ENCODE data around the gene RRP15.

RRP15 gene

GRCh38 chr1:218352075-218352438 lies 67.0 kb downstream of the RRP15 start:
- TF ChIP-seq GATA3 (IDR thresholded peaks at IDR 0.05; ENCODE audit: low read depth, low read length) (no peak), GATA2 (IDR thresholded peaks at IDR 0.05; ENCODE audit: low read depth, low read length) (peak; percentile 83)

DNA sequence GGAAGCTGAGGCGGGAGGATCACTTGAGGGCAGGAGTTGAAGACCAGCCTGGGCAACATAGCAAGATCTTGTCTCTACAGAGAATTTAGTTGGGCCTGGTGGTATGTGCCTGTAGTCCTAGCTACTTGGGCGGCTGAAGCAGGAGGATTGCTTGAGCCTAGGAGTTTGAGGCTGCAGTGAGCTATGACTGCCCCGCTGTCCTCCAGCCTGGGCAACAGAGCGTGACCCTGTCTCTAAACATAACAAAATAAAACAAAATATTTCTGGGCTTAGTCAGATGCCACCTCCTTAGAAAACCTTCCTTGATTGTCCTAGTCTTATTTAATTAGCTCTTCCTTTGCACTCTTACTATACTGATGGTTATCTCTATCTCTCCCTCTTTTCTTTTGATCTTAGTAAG lies 68.6 kb downstream of the RRP15 start:
- TF ChIP-seq GATA3 (IDR thresholded peaks at IDR 0.05; ENCODE audit: low read depth, low read length) = no peak
- TF ChIP-seq GATA2 (IDR thresholded peaks at IDR 0.05; ENCODE audit: low read depth, low read length) = no peak

GRCh38 chr1:218355278-218355677 lies 70.2 kb downstream of the RRP15 start:
- TF ChIP-seq GATA3 (IDR thresholded peaks at IDR 0.05; ENCODE audit: low read depth, low read length) (no peak), GATA2 (IDR thresholded peaks at IDR 0.05; ENCODE audit: low read depth, low read length) (no peak)

- TF ChIP-seq GATA2 (IDR thresholded peaks at IDR 0.05; ENCODE audit: low read depth, low read length) (no peak), GATA3 (IDR thresholded peaks at IDR 0.05; ENCODE audit: low read depth, low read length) (no peak)
These were observed 72.3 kb downstream of the RRP15 start for GRCh38 chr1:218357211-218357892.

- TF ChIP-seq GATA2 (IDR thresholded peaks at IDR 0.05; ENCODE audit: low read depth, low read length) (no peak), GATA3 (IDR thresholded peaks at IDR 0.05; ENCODE audit: low read depth, low read length) (no peak)
These were observed 72.8 kb downstream of the RRP15 start for GRCh38 chr1:218357893-218358232.

- TF ChIP-seq GATA3 (IDR thresholded peaks at IDR 0.05; ENCODE audit: low read depth, low read length) (no peak), GATA2 (IDR thresholded peaks at IDR 0.05; ENCODE audit: low read depth, low read length) (no peak)
These were observed 76.4 kb downstream of the RRP15 start for GRCh38 chr1:218361298-218362065.

DNA sequence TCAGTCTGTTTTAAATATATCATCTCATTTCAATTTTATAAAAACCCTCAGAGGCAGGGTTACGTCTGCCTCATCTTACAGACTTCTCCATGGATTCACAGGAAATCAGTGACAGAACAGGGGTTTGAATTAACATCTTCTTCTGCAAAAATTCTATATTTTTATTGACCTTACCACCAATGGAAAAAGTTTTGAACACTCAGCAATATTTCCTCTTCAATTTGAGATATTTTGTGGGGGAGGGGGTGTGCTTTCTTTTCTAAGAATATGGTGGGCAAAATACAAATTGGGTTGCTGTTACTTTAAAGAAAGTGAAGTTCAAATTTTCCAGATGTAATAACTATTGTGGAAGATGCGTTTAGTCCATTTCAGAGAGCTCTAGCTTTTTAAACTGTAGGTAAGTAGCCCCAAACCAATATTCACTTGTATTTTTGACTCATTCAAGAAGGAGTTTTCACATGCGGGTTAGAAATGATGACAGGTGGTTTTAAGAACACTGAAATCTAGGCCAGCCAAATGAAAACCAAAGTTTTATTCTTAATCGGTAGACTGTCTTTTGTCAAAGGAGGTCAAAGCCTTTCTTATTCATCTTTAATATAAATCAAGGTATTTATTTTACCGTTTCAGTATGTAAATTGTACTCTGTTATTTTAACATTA lies 77.5 kb downstream of the RRP15 start:
- TF ChIP-seq GATA3 (IDR thresholded peaks at IDR 0.05; ENCODE audit: low read depth, low read length) = no peak
- no peak for TF ChIP-seq GATA2 (IDR thresholded peaks at IDR 0.05; ENCODE audit: low read depth, low read length)

DNA sequence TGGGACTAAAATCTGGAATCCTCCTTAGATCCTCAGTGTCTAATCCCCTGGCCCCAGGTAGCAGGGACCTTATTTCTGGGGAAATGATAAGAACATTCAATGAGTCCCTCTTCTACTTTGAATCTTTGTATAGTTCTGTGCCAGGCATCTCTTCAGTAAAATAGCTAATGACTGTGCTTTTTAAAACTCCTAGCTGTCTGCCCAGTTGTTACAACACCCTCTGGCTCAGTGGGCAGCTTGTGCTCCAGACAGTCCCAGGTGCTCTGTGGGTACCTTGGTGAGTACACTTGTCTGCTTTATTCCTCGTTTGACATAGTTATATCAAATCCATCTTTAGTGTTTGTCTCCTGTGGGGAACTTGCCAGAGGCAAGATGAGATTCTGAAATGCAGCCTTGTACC lies 78.0 kb downstream of the RRP15 start:
- no peak for TF ChIP-seq GATA3 (IDR thresholded peaks at IDR 0.05; ENCODE audit: low read depth, low read length)
- TF ChIP-seq GATA2 (IDR thresholded peaks at IDR 0.05; ENCODE audit: low read depth, low read length) = no peak

DNA sequence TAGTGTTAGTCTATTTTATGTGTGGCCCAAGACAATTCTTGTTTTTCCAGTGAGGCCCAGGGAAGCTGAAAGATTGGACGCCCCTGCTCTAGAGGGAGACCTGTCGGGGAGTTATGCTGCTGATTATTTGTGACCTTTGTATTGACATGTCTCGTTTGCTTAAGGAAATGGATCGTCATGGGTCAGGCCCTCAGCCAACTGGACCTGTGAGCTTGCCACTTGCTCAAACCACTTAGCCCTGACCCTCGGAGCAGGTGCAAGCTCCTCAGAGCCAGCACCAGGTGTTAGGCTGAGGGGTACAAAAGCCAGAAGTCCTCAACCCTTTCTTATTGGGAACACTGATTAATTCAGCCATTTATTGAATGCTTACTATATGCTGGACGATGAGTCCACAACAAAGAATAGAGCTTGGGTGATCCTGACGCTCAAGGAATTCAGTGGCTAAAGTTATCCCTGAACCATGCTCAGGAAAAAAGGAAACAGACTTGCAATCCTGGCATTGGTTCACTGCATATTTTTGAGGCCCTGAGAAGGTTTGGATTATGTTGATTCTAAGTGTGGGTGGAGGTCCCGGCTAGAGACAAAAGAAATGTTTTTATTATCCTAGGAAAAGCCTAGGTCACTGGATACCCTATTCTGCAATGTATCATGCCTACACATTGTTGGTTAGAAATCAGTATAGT lies 79.1 kb downstream of the RRP15 start:
- TF ChIP-seq GATA3 (IDR thresholded peaks at IDR 0.05; ENCODE audit: low read depth, low read length) (no peak), GATA2 (IDR thresholded peaks at IDR 0.05; ENCODE audit: low read depth, low read length) (no peak)

- TF ChIP-seq GATA3 (IDR thresholded peaks at IDR 0.05; ENCODE audit: low read depth, low read length) (no peak), GATA2 (IDR thresholded peaks at IDR 0.05; ENCODE audit: low read depth, low read length) (no peak)
These were observed 80.3 kb downstream of the RRP15 start for GRCh38 chr1:218365226-218365999.

DNA sequence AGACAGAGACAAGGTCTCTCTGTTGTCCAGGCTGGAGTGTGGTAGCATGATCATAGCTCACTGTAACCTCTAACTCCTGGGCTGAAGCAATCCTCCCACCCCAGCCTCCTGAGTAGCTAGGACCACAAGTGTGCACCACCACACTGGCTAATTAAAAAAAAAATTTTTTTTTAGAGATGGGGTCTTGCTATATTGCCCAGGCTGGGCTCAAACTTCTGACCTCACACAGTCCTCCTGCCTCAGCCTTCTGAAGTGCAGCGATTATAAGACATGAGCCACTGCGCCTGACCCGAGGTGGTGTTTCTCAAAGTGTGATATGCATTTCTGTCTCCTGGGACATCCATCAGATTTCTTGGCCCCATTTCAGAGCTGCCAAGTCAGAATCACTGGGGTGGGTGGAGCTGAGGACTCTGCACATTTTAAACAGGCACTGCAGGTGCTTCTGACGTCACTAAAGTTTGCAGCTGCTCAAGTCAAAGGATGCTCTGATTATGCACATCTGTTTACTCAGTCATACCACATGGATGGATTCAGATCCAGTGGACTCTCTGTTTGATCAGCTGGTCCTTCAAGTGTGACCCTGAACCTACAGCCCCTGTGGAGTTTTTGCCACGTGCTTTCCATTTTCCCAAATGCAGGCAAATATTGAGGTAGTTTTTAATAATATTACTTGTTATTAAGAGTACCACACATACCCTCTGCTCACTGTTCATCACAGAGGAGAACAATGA lies 81.4 kb downstream of the RRP15 start:
- TF ChIP-seq GATA3 (IDR thresholded peaks at IDR 0.05; ENCODE audit: low read depth, low read length) (no peak), GATA2 (IDR thresholded peaks at IDR 0.05; ENCODE audit: low read depth, low read length) (no peak)

GRCh38 chr1:218367118-218367517 lies 82.0 kb downstream of the RRP15 start:
- TF ChIP-seq GATA3 (IDR thresholded peaks at IDR 0.05; ENCODE audit: low read depth, low read length) (no peak), GATA2 (IDR thresholded peaks at IDR 0.05; ENCODE audit: low read depth, low read length) (no peak)

- no peak for TF ChIP-seq GATA2 (IDR thresholded peaks at IDR 0.05; ENCODE audit: low read depth, low read length)
- TF ChIP-seq GATA3 (IDR thresholded peaks at IDR 0.05; ENCODE audit: low read depth, low read length) = no peak
These were observed 83.6 kb downstream of the RRP15 start for GRCh38 chr1:218368686-218369085.
